Cerebellar cortex (tissue), 1 donor: Measurements from ENCODE around the gene SOWAHD.
"Not testable (repeated sequence)": the region's sequence is repeated elsewhere in the genome, so short reads cannot be mapped to it uniquely, and the experiment has no call there.

ENCODE experiments used
- DNase-seq: peaks from one replicate; pipeline ENCODE4 v3.0.0-alpha.2; 2015; ENCODE audit warnings: low spot score

SOWAHD gene

GRCh38 chrX:119758731-119759247 is 401 bp downstream of the SOWAHD start:
- DNase-seq, result no peak

GRCh38 chrX:119759248-119759766 is 919 bp downstream of the SOWAHD start:
- DNase-seq, result no peak

- DNase-seq, result no peak
These were observed 1.9 kb downstream of the SOWAHD start for GRCh38 chrX:119760026-119760877.

GRCh38 chrX:119762718-119763117 is 4.3 kb downstream of the SOWAHD start:
- DNase-seq, result no peak

GRCh38 chrX:119763181-119763580 is 4.8 kb downstream of the SOWAHD start:
- DNase-seq, result no peak

- no peak for DNase-seq
These were observed 5.5 kb downstream of the SOWAHD start for GRCh38 chrX:119763836-119764387.

- DNase-seq, result not testable (repeated sequence)
These were observed 10.0 kb downstream of the SOWAHD start for GRCh38 chrX:119768436-119768835.

- DNase-seq, result not testable (repeated sequence)
These were observed 11.0 kb downstream of the SOWAHD start for GRCh38 chrX:119769388-119769787.

GRCh38 chrX:119775517-119776238 is 17.3 kb downstream of the SOWAHD start:
- no peak for DNase-seq

- no peak for DNase-seq
These were observed 20.4 kb downstream of the SOWAHD start for GRCh38 chrX:119778829-119779228.

GRCh38 chrX:119783026-119783425 is 24.6 kb downstream of the SOWAHD start:
- no peak for DNase-seq

GRCh38 chrX:119784747-119785446 is 26.5 kb downstream of the SOWAHD start:
- DNase-seq, result peak; percentile 29

- peak; percentile 33 for DNase-seq
These were observed 32.6 kb downstream of the SOWAHD start for GRCh38 chrX:119790977-119791436.

- DNase-seq, result peak; percentile 92
These were observed 33.2 kb downstream of the SOWAHD start, which contains the start of gene RPL39 for GRCh38 chrX:119791437-119792231. RPL39 (minus strand) TSS chrX:119791630; CDS start chrX:119791576, 54 bp downstream.

GRCh38 chrX:119801253-119802221 is 43.1 kb downstream of the SOWAHD start:
- DNase-seq, result no peak

GRCh38 chrX:119802546-119802945 is 44.2 kb downstream of the SOWAHD start:
- no peak for DNase-seq

GRCh38 chrX:119808461-119808860 is 50.1 kb downstream of the SOWAHD start:
- not testable (repeated sequence) for DNase-seq

GRCh38 chrX:119809185-119809666 is 50.8 kb downstream of the SOWAHD start:
- DNase-seq, result no peak
